NCI-H82 treated with DMSO at 0.1 percent for 48 hours (cell line): ENCODE results near the gene SPATA20.

Experiments
- DNase-seq: peaks from one replicate; lab custom pipeline; 2025; ENCODE audit not compliant: unreplicated experiment; lab: John Stamatoyannopoulos, UW

SPATA20 gene

GRCh38 chr17:50573866-50574611 is 27.1 kb downstream of the SPATA20 start:
- peak; percentile 98 for DNase-seq

- DNase-seq, result no peak
These were observed 28.7 kb downstream of the SPATA20 start for GRCh38 chr17:50575581-50576210.

- DNase-seq, result no peak
These were observed 29.9 kb downstream of the SPATA20 start for GRCh38 chr17:50576864-50577263.

- no peak for DNase-seq
These were observed 30.5 kb downstream of the SPATA20 start for GRCh38 chr17:50577451-50577954.

- DNase-seq, result no peak
These were observed 31.2 kb downstream of the SPATA20 start for GRCh38 chr17:50578173-50578572.

- no peak for DNase-seq
These were observed 32.4 kb downstream of the SPATA20 start for GRCh38 chr17:50579399-50579798.

GRCh38 chr17:50580646-50581045 is 33.7 kb downstream of the SPATA20 start:
- no peak for DNase-seq

GRCh38 chr17:50581316-50581715 is 34.3 kb downstream of the SPATA20 start:
- DNase-seq, result no peak

- DNase-seq, result no peak
These were observed 35.8 kb downstream of the SPATA20 start for GRCh38 chr17:50582741-50583140.

GRCh38 chr17:50583641-50584040 is 36.7 kb downstream of the SPATA20 start:
- DNase-seq, result peak; percentile 10

GRCh38 chr17:50584116-50584515 is 37.1 kb downstream of the SPATA20 start:
- no peak for DNase-seq

- DNase-seq, result no peak
These were observed 37.8 kb downstream of the SPATA20 start for GRCh38 chr17:50584749-50585148.

- no peak for DNase-seq
These were observed 38.4 kb downstream of the SPATA20 start for GRCh38 chr17:50585346-50585745.

GRCh38 chr17:50585891-50586290 is 38.9 kb downstream of the SPATA20 start:
- no peak for DNase-seq

GRCh38 chr17:50586421-50587247 is 39.7 kb downstream of the SPATA20 start:
- peak; percentile 77 for DNase-seq

GRCh38 chr17:50587571-50587970 is 40.6 kb downstream of the SPATA20 start:
- no peak for DNase-seq

- peak; percentile 51 for DNase-seq
These were observed 41.5 kb downstream of the SPATA20 start for GRCh38 chr17:50588391-50589049.

GRCh38 chr17:50589095-50589705 is 42.2 kb downstream of the SPATA20 start:
- DNase-seq, result no peak

GRCh38 chr17:50590946-50591737 is 44.2 kb downstream of the SPATA20 start:
- DNase-seq, result no peak

GRCh38 chr17:50593321-50593720 is 46.3 kb downstream of the SPATA20 start:
- peak; percentile 77 for DNase-seq
